NCI-H82 treated with DMSO at 0.1 percent for 48 hours (cell line): ENCODE measurements around the gene KCTD11.
"Not testable (repeated sequence)": the region's sequence is repeated elsewhere in the genome, so short reads cannot be mapped to it uniquely, and the experiment has no call there.

Experiments
- DNase-seq: peaks from one replicate; lab custom pipeline; 2025; ENCODE audit not compliant: unreplicated experiment; lab: John Stamatoyannopoulos, UW

The KCTD11 gene

DNA sequence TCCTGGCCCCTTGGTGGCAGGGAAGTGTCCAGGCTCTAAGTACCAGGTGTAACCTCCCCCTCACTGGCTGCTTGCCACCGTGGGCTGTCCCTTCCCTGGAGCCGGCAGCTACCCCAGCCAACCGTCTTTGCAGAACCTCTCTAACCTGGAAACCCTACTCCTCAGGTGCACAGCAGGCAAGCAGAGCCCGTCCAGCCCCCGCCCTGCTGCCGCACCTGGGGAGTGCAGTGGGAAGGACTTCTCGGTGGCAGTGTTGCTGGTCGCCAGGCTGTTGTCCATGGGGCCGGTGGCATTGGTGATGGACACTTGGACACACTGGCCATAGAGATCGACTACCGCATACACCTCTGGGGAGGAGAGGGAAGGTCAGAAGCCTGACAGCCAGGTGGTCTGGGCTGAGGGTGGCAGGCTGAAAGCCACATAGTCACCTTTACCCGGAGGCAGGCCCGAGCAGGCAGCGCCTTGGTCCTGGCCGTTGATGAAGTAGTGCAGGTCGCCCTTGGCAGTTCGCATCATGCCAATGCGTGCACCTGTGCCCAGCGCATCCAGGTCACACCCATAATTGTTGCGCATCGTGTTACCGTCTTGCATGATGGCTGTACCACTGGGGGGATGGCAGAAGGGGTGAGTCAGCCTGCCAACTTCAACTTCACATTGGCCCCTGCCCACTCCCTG lies 29.3 kb upstream of the KCTD11 start:
- no peak for DNase-seq

DNA sequence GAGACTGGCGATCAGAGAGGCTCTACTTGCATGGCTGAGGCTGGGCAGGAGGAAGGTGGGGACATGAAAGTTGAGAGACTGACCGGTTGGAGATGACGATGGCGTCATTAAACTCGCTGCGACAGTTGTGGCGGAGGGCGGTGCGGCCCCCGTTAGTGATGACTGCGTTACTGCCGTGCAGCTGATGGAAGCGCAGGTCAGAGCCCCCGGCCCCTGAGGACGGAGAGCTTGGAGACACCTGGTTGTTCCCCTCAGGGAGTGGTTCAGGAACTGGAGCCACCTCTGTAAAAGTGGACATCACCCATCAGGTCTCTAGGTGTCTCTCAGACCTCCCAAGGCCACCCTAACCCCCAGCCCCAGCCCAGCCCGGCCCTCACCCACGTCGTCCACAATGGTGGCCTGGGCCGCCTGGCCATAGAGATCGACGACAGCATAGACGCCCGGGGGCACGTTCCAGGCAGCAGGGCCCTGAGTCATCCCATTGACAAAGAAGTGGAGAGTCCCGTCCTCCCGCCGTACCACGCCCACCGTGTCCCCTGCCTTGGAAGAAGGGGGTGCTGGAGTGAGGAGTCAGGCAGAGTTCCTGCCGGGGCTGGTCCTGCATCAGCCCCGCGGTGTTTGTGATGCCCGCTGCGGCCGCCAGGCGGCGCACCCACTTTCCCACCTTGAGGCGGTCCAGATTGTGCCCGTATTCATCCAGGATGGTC lies 28.1 kb upstream of the KCTD11 start:
- no peak for DNase-seq

DNA sequence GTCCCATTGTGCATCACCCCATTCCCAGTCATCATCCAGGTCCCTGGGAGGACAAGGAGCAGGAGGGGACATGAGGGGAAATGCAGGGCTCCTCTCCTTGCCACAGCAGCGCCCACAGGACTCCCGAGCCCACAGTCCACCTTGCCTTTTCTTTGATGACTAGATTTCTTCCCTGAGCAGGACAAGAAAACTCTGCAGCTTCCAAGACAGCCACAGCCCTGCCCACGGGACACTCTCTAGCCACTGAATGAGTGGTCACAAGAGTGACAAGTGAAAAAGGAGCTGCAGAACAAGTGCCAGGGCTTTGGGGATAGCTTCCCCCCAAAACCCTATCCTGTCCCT lies 27.6 kb upstream of the KCTD11 start:
- no peak for DNase-seq

DNA sequence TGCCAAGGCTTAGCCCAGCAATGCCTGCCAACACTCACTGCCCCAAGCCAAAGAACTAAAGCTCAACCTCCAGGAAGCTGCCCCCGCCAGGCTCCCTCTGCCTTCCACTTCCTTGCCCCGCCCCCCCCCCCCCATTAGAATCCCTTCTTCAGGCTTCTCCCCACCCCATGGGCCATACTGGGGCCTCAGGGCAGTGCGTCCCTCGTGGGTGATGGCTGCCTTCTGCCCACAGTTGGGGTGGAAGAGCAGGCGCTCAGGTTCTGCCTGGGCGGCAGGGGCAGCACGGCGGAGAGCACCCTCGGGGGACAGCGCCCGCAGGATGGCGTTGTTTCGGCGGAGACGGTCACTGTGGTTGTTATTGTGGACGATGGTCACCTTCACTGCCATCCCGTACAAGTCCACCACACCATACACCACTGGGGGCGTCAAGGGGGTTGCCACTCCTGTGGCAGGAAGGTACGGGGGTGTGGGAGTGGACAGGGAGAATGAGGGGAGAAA lies 26.9 kb upstream of the KCTD11 start:
- no peak for DNase-seq

DNA sequence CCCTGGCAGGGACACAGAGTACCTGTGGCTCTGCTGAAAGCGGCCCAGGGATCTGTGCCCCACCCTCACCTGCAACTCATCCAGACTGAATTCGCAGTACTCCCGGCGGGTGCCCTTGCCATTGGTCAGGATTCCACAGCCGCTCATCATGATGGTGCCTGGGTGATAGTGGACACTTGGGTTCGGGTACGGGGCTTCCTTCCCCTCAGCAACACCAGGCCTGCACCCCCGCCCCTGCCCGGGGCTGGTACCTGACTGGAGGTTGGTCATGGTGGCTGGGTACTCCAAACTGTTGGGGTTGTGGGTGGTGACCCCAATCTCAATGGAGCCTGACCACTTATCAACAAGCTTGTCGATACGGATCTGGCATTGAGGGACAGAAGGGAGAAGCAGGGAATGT lies 25.8 kb upstream of the KCTD11 start:
- no peak for DNase-seq

DNA sequence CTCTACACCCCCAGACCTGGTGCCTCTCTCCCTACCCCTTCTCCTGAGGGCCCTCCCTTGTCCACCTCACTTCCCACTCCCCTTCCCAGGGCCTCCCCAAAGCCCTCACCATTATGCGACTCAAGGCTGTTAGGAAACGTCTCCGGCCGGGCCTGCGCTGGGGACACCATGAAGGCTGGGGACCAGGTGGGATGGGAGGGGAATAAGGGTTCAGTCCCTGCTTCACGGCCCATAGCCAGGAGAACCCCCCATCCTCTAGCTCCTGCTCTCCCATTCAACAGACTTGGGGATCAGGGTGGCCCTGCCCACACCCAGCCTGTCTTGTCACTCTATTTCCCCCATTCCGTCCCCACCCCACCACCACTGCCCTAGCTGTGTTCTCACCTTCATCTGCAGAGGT lies 24.9 kb upstream of the KCTD11 start:
- no peak for DNase-seq

DNA sequence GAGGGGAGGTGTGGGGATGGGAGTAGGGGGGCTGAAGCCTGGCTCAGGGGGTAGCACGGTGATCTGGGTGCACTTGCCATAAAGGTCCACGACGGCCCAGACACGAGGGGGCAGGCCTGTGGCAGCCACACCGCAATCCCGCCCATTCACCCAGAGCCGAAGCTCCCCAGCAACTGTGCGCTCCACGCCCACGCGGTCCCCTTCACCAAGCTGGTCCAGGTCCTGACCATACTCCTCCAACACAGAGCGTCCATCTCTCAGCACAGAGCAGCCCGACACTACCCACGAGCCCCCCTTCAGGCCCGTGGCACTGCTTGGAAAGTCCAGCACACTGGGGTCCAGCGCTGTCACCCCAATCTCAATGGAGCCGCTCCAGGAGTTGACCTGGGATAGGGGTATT lies 24.5 kb upstream of the KCTD11 start:
- DNase-seq: no peak

DNA sequence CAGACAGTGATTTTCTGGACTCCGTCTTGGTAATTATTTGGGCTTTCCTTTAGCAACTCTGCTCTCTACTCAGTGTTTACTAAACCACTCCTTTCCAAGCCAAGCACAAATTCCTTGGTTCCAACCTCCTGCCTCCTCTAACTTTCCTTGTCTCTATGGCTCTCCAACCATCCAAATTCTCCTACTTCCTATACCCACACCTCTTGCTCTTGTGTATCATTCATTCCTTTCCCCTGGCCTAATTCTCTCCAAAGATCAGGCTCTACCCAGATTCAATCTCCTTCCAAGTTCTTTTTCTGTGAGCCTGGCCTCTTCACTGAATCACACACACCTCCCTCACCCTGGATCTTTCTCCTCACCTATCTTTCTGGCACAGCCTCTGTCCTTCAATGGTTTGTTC lies 24.0 kb upstream of the KCTD11 start:
- no peak for DNase-seq

DNA sequence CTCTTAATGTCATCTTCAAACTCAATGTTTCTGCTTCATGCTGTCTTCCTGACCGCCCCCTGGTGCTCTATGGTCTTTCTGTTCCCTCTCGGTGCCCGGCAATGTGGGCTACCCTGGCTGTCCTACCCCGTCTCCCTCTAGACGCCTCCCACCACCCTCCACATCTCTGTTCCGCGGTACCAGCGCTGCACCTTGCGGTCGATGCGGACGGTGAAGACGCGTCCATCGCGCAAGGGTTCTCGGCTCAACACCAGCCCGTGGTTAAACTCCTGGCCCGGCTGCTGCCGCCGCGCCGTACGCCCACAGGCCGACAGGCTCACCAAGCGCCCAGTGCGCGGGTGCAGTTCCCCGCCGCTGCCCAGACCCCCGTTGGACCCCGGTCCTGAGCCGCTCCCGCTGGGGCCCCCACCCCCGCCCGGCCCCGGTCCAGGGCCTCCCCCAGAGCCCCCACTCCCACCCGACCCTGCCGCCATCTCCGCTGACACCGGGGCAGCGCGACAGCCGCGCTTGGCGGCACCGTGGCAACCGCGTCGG lies 23.1 kb upstream of the KCTD11 start, which contains the start of gene NEURL4:
Gene NEURL4 (minus strand): TSS at position 496 of the 534 bp plus-strand sequence. CDS start 23 bp downstream, at position 473.
- no peak for DNase-seq

DNA sequence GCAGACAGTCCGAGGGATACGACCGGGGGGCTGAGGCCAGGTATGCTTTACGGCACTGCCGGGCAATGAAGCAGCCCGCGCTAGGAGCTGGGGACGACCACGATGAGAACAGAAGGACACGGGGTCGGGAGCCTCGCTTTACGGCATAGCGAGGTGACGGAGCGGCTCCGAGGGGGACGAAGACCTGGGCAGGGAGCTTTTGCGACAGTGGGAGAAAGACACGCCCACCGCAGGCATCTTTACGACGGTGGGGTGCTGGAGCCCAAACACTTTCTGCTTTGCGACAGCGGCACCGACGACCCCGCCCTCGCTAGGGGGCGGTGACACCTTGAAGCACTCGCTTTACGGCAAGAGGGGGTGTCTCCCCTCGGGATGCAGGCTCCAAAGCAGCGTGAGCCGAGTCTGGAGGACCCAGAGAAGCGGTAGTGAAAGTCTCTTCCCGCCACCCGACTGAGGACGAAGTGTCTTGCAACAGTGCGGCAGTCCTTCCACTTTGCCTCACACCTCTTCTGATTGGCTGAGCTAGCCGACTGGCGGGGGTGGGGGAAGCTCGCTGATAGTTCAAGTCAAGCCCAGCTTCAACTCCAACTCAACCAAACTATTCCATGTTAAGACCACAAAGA lies 22.5 kb upstream of the KCTD11 start:
- peak; percentile 99 for DNase-seq

DNA sequence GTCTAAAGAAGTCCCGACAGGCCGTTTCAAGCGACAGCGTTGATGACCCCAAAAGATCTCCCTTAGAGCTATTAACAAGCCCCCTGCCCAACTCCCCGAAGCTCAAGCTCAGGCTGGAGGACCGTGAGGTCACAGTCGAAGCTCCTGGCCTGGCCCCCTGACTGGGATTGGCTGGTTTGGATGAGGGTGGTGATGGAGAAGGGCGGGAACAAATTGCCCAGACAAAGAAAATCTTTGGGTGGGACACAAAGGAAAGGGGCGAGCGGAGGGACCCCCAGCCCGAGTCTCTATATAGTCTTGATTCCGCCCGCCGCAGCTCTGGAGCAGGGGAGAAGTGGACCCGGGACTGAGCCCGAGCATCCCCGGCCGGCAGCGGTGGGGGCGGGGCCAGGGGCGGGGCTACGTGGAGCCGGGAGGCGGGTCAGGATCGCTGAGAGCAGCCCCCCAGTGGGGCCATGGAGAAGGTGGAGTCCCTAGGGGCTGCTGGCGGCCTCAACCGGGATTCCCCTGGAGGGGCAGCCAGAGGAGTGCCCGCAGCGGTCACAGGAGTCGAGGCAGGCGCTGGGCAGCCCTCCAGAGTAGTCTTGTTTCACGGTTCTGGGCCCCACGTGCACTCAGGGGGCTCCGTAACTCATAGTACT lies 21.8 kb upstream of the KCTD11 start:
- DNase-seq: peak; percentile 76

DNA sequence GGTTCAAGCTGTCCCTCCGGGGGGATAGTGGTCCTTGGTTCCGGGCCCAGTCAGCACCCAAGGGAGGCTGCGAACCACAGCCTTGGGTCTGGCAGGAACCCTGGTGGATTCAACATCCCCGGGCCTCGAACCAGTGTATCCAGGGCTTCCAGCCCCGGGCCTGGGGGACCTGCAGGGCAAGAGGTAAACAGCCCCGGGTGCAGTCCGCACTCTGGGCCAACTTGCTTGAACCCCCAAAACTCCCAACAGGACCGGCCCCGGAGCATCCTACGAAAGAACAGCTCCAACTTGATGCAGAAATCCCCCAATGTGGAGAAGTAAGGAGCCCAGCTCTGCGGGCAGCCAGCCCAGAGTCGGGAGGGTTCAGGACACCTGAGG lies 21.3 kb upstream of the KCTD11 start:
- DNase-seq: no peak

DNA sequence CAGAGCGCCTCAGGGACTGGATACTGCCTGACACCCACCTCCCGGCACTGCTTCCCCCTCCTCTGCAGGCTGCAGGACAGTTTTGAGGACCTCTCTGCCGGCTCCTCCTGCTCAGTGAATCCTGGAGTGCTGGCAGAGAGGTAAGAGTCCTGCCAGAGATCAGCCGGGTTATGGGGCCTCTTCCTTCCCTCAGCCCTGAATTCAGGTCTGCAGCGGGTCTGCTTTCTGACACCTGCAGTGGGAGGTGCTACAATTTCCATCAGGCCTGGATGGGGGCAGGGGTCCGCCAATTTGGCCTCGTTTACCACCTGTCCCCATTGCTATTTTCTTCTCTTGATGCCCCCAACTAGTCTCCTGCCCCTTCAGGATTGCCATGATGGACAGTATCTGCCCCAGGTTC lies 19.9 kb upstream of the KCTD11 start:
- DNase-seq: no peak

DNA sequence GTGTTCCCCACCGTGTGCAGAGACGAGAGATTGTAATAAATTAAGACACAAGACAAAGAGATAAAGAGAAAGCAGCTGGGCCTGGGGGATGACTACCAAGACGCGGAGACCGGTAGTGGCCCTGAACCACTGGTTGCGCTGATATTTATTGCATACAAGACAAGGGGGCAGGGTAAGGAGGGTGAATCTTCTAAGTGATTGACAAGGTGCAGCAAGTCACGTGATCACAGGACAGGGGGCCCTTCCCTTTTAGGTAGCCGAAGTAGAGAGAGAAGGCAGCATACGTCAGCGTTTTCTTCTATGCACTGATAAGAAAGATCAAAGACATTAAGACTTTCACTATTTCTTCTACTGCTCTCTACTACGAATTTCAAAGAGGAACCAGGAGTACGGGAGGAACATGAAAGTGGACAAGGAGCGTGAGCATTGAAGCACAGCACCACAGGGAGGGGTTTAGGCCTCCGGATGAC lies 19.3 kb upstream of the KCTD11 start:
- DNase-seq: not testable (repeated sequence)

DNA sequence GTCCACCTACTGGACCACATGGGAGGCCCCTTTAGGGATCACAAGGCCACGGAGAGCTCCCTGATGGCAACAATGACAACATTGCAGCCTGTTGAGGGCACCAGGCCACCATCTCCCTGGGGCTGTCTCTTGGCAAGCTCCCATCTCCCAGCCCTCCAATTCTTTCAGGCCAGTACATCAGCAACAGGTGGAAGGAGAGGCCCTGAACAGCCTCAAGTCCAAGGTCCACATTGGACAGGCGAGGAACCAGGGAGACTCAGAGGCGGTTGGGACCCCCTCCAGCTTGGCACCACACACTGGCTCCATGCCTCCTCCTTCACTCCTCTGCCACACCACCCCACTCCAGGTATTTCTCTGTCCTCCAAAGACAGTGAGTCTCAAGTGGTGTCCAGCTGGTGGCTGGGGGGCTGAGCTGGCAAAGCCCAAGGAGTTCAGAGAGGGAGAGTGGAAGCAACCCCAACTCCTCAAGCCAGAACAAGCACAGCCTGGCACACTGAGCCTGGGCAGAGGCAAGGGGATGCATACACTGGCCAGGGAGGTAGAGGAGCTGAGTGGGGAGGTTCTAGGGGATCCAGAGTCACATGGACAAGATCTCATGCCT lies 16.9 kb upstream of the KCTD11 start:
- DNase-seq: no peak

DNA sequence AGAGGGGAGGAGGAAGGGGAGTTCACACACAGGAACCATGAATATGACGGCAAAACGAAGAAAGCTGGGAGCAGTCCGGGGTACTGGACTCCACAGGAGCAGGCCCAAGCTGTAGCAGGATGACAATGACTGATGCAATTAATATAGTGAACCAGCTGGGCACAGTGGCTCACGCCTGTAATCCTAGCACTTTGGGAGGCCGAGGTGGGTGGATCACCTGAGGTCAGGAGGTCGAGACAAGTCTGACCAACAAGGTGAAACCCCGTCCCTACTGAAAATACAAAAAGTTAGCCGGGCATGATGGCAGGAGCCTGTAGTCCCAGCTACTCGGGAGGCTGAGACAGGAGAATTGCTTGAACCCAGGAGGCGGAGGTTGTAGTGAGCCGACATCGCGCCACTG lies 16.2 kb upstream of the KCTD11 start:
- DNase-seq: not testable (repeated sequence)

DNA sequence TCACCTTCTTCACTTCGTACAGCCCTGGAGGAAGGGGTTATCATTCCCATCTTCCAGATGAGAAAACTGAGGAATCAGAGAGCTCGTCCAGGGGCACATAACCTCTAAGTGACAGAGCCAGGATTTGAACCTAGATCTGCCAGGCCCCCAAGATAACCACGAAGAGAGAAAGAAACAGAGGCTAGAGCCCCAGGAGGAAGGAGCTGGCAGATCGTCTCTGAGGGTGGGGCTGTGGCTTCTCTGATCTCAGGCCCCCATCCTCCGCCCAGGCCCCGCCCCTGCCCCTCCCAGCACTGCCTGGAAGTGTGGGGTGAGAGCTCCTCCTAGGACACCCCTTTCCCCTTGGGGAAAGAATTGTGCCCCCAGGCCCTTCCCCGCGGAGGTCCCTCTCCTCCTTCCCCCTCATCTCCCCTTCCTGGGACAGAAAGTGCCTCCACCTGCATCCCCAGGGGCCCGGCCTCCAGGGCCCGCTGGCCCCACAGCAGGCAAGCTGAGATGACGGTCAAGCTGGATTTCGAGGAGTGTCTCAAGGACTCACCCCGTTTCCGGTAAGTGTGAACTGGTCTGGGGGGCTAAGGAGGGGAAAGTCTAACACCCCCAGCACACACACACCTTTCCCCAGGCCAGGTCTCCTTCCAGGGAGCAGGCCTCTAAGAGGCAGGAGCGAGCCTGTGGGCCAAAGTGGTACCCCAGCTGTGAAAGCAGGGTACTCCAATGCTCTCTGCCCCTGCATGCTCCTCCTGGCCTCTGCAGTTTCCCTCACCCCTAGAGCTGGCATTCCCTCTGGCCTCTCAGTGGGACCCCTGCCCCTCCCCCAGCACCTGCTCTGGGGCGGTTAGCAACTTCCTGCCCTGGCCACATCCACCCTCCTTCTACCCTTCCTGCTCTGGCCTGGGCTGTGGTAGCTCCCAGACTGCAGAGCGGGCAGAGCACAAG lies 15.5 kb upstream of the KCTD11 start, which contains the start of gene ACAP1:
Gene ACAP1 (plus strand): TSS at position 290 of the 936 bp plus-strand sequence. CDS start 206 bp downstream, at position 496.
- DNase-seq: no peak

DNA sequence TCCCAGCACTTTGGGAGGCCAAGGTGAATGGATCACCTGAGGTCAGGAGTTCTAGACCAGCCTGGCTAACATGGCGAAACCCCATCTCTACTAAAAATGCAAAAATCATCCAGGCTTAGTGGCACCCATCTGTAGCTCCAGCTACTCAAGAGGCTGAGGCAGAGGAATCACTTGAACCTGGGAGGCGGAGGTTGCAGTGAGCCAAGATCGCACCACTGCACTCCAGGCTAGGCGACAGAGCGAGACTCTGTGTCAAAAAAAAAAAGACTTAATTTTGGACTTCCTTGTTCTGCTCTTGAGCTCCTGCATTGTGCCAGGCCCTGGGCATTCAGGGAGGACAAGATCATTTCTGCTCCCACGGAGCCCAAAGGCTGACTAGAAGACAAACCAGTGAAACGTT lies 14.4 kb upstream of the KCTD11 start:
- DNase-seq: not testable (repeated sequence)

DNA sequence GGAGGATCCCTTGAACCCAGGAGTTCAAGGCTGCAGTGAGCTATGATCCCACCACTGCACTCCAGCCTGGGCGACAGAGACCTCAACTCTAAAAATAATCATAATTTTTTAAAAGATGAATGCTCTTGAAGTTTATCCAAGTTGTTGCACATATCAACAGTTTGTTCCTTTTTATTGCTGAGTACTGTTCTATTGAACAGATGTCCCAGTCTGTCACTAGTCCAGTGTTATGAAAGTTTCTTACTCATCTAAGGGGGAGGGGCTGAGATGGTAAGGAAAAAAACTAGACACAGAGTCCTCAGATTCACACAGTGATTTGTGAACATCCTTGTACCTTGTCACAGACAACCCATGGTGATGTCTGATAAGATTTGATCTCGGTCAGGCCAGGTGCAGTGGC lies 11.8 kb upstream of the KCTD11 start:
- DNase-seq: no peak

DNA sequence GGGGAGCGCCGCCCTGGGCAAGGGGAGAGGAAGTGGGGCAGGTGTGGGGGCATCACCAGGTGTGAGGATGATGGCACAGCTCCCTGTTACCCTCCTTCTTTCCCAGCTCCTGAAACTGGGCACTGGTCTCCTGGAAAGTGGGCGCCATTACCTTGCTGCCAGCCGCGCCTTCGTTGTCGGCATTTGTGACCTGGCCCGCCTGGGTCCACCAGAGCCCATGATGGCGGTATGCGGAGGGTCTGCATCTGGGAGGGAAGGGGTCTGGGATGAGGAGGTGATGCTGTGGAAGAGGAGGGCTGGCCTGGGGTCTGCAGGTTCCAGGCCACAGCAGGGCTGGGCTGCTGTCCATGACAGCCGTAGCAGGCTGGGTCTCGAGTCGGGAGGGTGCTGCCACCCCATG lies 10.1 kb upstream of the KCTD11 start:
- DNase-seq: no peak
